GM21737 (cell line): ENCODE measurements around the gene SLC9C1.
A peak's percentile ranks its signal among the peaks of the same experiment; 100 is the strongest.

Experiments
- ATAC-seq: cut with Tn5 transposase; IDR thresholded peaks from one replicate; pipeline ENCODE4 v1.9.1; 2021; ENCODE audit warnings: mild to moderate bottlenecking, moderate library complexity; ENCODE audit not compliant: unreplicated experiment

Gene SLC9C1

DNA sequence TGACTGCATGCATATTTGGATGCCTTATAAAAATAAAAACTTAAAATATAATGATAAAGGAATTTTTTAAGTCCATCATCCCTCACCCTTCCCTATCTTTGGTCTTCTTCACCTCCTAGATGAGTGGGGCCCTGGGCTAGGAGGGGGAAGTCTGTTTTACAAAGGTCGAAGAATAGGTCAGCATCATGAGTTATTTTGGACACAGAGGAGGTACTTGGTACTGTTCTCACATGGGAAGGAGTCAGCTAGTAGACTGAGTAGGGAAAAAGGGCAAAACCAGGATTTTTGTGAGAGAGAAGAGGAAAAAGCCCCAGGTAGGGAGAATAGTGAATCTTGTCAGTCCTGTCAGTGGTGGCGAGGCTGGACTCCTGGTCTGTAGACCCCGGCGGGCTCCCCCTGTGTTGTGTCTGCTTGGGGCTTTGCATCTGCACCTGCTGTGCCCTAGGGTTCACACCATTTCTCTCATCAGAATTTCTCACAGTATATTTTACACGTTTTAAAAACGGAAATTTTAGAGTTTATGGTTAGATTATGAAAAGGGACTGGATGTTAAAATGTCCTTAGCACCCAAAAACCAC is 178.1 kb downstream of the SLC9C1 start:
- ATAC-seq: no peak

DNA sequence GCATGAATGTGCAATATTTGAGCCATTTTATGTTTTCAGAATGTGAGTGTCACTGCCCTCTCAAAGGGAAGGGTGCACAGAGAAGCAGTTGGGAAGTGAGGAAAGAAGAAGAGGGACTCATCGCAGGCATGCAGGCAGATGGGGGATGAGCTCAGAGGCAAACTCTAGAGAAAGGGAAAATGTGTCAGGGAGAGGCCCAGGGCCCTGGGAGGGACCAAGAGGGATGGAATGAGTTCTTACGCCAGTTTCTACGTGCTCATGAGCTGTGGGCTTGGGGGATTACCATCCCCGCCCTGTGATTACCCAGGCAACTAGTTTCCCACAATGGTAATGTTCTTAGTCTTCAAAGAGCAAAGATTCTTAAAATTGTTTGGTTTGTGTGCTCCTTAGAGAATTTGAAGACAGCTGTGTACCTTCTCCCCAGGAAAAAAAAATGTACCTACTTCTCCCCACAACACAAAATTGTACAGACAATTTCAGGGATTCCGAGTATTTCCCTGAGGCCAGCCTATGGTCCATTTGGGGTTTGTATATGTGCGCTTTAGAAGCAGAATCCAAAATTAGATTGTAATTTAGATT is 178.8 kb downstream of the SLC9C1 start:
- peak; percentile 34 for ATAC-seq

DNA sequence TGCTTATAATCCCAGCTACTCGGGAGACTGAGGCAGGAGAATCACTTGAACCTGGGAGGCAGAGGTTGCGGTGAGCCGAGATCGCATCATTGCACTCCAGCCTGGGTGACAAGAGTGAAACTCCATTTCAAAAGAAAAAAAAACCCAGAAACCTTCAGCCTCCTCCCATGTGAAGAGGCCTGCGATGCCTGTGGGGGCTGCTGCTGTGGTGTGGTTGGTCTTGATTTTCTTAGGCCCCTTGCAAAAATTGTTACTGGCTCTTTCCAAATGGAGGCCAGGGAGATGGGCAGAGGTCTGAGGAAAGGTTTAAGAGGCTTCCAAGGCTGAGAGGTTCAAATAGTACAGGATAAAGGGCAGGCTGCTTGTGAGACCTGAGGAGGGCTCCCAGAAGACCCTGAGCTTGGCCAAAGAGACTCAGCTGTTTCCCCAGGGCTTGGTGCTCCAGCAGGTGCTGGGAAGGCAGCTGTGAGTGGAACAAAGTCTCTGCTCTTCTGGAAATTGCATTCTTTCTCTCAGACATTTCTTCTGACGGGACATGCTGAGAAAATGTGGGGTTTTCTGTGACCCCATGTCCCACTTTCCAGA is 179.3 kb downstream of the SLC9C1 start:
- ATAC-seq: no peak

DNA sequence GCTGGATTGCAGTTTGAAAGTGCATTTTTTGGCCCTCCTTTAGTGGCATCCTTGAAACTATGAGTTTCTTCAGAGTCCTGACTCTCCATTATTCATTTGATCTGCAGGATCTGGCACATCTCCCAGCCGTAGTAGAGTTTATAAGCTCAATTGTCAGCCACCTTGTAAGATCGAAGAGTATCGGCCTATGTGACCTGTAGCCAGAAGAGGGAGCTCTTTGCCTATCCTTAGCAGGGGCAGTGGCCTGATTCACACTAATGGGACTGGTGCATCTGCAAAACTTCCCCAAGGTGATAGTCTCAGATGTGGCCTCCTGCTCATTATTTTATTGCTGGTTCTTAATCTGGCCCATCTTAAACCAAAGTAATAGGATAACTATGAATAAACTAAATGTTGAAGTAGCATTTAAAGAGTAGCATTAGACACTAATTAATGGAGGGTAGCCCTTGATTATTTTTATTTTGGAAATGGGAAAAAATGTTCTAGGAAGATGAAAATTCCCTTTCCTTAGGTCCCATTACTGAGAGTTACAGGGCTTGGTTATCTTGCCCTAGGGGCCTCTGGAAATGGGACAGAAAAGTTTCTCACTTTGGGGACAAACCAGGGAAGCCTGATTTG is 182.1 kb downstream of the SLC9C1 start:
- ATAC-seq: peak; percentile 55

DNA sequence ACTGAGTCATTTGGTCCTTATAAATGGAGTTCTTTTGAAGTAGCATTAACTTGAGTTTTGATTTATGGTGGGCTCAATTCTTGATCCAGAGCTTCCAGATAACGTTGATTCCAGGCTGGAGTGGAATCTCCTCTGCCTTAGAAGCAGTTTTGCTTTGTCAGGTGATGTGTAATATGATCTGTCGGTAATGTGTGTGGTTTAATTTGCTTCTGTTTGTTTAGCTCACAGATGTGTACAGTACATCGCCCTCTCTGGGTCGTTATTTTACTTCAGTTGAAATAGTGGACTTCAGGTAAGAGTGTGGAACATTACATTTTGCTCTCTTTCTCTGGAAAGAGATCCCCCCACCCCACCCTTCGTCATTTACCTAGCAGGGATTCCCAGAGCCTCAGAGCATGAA is 184.7 kb downstream of the SLC9C1 start:
- no peak for ATAC-seq

DNA sequence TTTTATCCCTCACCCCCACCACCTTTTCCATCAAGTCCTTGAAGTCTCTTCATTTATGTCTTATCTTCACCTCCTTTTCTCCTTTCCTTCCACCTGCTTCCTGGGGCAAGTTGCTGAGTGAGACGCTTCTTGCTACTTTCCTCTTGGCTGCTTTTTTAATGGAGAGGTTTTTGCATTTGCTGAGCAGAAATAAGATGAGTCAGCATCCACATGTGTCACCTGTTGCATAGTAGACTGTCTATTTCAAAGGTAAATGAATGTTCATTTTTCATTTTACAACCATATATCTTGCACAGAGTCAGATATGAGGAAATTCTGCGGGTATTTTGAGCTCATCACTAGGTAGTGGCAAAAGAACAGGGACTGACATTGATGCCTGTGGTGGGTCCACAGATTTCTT is 189.2 kb downstream of the SLC9C1 start:
- no peak for ATAC-seq

DNA sequence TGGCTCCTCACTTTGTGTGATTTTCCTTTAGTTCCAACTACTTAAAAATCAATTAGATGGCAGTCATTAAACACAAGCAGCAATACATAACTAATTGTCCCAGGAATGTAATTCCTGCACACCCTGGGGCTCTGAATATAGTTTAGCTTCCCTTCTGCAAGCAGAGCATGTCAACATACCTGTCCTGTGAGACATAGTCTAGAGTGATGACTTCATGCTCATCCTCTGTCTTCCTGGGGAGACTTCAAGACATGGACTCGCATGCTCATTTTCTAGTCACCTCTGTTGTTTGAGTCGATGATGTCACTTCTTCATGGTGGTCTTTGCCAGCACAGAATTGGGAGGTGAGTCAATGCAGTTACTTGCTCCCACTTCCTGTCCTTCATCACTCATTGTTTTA is 192.1 kb downstream of the SLC9C1 start:
- no peak for ATAC-seq

DNA sequence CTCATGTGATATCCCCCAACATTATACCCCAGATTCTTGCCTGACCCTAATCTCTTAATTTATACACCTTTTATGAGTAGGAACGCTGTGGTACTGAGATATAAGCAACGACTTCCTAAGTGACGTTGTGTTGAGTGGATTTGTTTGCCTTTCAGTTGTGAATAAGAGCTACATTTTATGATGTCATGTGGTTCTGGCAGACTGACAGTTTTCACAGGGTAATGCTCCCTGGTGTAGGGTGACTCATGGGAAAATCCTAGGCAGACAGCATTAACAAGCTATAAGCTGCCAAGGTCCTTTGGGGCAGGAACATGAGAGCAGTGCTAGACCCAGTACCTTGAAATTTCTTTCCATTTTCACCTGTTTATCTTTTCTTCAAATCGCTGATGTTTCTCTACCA is 196.6 kb downstream of the SLC9C1 start:
- no peak for ATAC-seq

DNA sequence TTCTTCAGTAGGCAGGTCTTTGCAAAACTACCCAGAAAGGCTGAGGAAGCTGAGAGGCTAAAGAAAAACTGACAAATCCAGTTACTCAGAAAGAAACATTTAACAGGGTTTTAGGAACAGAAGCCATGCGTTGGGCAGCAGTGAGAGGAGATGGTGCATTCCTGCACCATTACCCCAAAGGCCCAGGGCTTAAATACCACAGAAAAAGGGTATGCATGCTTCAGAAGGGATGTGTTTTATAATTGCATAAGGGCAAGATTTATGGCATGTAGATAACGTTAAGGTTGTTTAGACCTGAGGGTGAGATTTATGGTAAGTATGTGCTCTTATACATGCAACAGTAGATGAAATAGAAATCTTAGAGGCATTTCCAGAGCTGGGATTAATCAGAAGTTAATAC is 197.8 kb downstream of the SLC9C1 start:
- no peak for ATAC-seq

DNA sequence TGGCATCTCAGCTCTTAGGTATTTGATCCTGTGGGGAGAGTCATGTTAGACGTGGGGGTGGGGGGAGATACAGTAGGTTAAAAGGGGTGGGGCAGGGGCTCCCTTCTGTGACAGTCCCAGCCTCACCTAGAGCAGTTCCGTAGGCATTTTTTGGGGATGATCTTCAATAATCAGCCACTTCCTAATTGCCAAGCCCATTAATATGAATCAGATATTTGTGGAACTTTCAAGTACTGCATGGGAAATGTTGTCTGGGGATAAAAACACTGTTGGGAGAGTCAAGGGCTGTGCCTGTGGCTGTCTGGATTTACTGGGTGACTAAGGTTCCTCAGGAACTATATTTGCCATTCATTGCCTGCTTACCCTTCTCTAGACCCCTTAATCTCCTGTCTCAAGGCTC is 198.3 kb downstream of the SLC9C1 start:
- no peak for ATAC-seq

DNA sequence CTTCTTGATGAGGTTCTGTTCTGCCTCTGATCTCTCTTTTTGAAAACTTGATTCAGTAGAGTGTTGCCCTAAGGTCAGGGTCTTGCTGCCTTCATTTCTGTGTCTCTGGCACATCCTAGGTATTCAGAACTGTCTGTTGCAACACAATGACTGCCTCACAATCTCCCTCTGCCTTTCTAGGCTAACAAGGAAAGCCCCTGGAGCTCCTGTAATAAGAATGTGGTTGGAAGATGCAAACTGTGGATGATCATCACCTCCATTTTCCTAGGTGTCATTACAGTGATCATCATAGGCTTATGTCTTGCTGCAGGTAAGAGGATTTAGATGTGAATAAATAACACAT is 200.9 kb downstream of the SLC9C1 start:
- no peak for ATAC-seq

DNA sequence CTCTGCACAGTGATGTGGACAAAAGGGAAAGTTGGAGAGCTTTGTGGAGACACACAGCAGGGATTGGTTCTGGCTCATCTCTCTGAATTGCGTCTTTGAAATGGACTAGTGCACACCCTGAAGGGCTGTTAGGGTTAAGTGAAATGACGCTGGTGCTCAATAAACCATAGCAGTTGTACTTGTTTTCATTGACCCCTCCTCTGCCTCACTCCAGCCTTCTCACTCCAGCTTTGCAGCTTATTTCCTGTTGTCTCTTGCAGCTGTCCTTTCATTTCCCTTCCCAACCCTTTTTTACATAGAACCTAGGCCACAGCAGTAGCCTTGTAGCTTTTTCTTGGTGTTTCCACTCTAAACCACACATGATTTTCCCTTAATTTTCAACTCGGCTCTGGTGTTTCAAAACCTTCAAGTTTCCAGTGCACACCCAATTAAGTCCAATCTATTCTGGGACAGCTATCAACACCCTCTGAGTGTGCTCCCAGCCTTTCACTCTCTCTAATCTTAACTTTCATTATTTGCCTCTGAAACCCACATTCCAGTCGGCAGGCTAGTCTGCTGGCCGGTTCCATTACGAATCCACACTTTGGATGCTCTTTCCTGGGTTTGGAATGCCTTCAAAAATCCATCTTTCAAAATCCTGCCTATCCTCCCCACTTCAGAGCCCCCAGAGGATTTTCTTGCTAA is 201.4 kb downstream of the SLC9C1 start:
- ATAC-seq: peak; percentile 69

DNA sequence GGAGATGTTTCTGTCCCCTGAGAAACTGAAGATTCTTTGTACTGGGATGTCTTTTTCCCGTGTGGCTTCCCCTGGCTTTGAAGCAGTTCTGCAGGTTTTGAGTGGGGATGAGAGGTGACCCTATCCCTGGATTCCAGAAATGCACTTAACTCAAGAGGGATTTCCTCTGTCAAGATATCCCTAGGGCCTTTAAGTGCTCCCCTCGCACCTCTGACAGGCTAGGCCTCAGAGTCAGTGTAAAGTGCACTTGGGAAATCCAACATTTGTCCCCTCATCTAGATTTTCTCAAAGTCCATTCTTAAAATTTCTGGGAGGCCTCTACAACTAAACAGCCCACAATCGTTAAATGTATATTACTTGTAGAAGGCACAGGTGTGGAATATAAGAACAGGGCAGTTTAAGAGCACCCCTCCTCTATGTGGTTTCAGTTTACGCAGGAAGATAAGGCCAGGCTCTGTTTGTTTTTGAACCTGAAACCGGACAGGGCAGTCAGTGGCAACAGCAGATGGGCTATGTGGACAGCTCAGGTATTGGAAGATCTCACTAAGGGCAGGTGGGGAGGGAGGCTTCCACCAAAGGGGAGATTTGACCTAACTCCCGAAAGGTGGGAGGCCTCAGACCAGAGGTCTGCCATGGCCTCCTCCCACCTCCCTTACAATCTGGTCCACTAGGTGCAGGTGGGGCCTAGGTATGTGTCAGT is 203.0 kb downstream of the SLC9C1 start:
- ATAC-seq: no peak
